WTC11 (cell line): ENCODE data around the gene PCDHA1. TPM values are rescaled to one million over a fixed set of nuclear protein-coding genes. Genes with fewer than 3 reads are reported as not detected.
"Not testable (repeated sequence)": the region's sequence is repeated elsewhere in the genome, so short reads cannot be mapped to it uniquely, and the experiment has no call there.

ENCODE experiments used
- ATAC-seq: fragments of 200-7000 bp; cut with Tn5 transposase; 2 replicates; pipeline ENCODE4 v1.10.0; 2021; ENCODE audit warnings: mild to moderate bottlenecking, moderate library complexity
- CTCF ChIA-PET: fragments of 300-600 bp; sonication (Branson Sonifier 250); formaldehyde crosslinking; loops from one replicate; lab custom pipeline; 2021; ENCODE audit warnings: antibody characterized with exemption; lab: Charles Lee
- POLR2A ChIA-PET: fragments of 350-600 bp; sonication (Branson Sonifier 250); formaldehyde crosslinking; loops from one replicate; lab custom pipeline; 2021; ENCODE audit warnings: antibody characterized with exemption; lab: Charles Lee
- DNase-seq: peaks from one replicate; pipeline ENCODE4 v3.0.0; 2021; ENCODE audit warnings: low spot score
- H3K27ac Mint-ChIP-seq: 2 replicates; pipeline ENCODE4 v1.8.0; 2021; ENCODE audit warnings: mixed read lengths
- H3K27me3 Mint-ChIP-seq: 2 replicates; pipeline ENCODE4 v1.8.0; 2021; ENCODE audit warnings: low read depth, mild to moderate bottlenecking, moderate library complexity, mixed read lengths
- H3K36me3 Mint-ChIP-seq: 2 replicates; pipeline ENCODE4 v1.8.0; 2021; ENCODE audit warnings: mixed read lengths
- H3K4me1 Mint-ChIP-seq: 2 replicates; pipeline ENCODE4 v1.8.0; 2022; ENCODE audit warnings: mixed read lengths
- H3K4me3 Mint-ChIP-seq: 2 replicates; pipeline ENCODE4 v1.8.0; 2021; ENCODE audit warnings: mild to moderate bottlenecking, moderate library complexity, mixed read lengths
- H3K9me3 Mint-ChIP-seq: 2 replicates; pipeline ENCODE4 v1.8.0; 2021; ENCODE audit warnings: mixed read lengths
- CREM ChIP-seq: sonication (generic); formaldehyde crosslinking; IDR thresholded peaks from 2 replicates; pipeline ENCODE4 v1.8.1; 2022; ENCODE audit warnings: mild to moderate bottlenecking, missing genetic modification reagents, moderate library complexity
- ERG ChIP-seq: fragments of 250-450 bp; sonication (Bioruptor Pico); IDR thresholded peaks from 2 replicates; pipeline ENCODE4 v1.8.0; 2021; ENCODE audit warnings: mild to moderate bottlenecking
- ESRRA ChIP-seq: sonication (generic); formaldehyde crosslinking; IDR thresholded peaks from 2 replicates; pipeline ENCODE4 v1.8.1; 2022; ENCODE audit warnings: mild to moderate bottlenecking, missing genetic modification reagents, borderline replicate concordance
- IRF2 ChIP-seq: sonication (generic); formaldehyde crosslinking; IDR thresholded peaks from 2 replicates; pipeline ENCODE4 v1.8.0; 2022; ENCODE audit warnings: low read depth, missing genetic modification reagents, borderline replicate concordance
- NFATC4 ChIP-seq: fragments of 250-450 bp; sonication (Bioruptor Pico); IDR thresholded peaks from 2 replicates; pipeline ENCODE4 v1.9.0; 2021; ENCODE audit warnings: mild to moderate bottlenecking
- NFE2L1 ChIP-seq: sonication (generic); formaldehyde crosslinking; IDR thresholded peaks from 2 replicates; pipeline ENCODE4 v1.8.1; 2023; ENCODE audit warnings: missing genetic modification reagents
- NR3C1 ChIP-seq: sonication (generic); formaldehyde crosslinking; conservative IDR thresholded peaks from 2 replicates; pipeline ENCODE4 v1.8.1; 2023; ENCODE audit warnings: low read depth, mild to moderate bottlenecking, missing genetic modification reagents
- PREB ChIP-seq: sonication (generic); formaldehyde crosslinking; IDR thresholded peaks from 2 replicates; pipeline ENCODE4 v1.8.1; 2022; ENCODE audit warnings: mild to moderate bottlenecking, missing genetic modification reagents, moderate library complexity, borderline replicate concordance
- RELA ChIP-seq: sonication (generic); formaldehyde crosslinking; IDR thresholded peaks from 2 replicates; pipeline ENCODE4 v1.8.1; 2022; ENCODE audit warnings: missing genetic modification reagents, mild to moderate bottlenecking, borderline replicate concordance
- RORB ChIP-seq: fragments of 250-450 bp; sonication (Bioruptor Pico); IDR thresholded peaks from 2 replicates; pipeline ENCODE4 v1.9.0; 2021; ENCODE audit warnings: mild to moderate bottlenecking
- TCF7 ChIP-seq: sonication (generic); formaldehyde crosslinking; IDR thresholded peaks from 2 replicates; pipeline ENCODE4 v1.8.0; 2022; ENCODE audit warnings: mild to moderate bottlenecking, low read depth, missing genetic modification reagents, moderate library complexity
- TP53 ChIP-seq: sonication (generic); formaldehyde crosslinking; IDR thresholded peaks from 2 replicates; pipeline ENCODE4 v1.8.1; 2023; ENCODE audit warnings: mild to moderate bottlenecking, missing genetic modification reagents
- ZBTB43 ChIP-seq: sonication (generic); formaldehyde crosslinking; IDR thresholded peaks from 2 replicates; pipeline ENCODE4 v1.8.1; 2023; ENCODE audit warnings: mild to moderate bottlenecking, missing genetic modification reagents
- ZNF121 ChIP-seq: sonication (generic); formaldehyde crosslinking; IDR thresholded peaks from 2 replicates; pipeline ENCODE4 v1.8.0; 2023; ENCODE audit warnings: missing genetic modification reagents
- ZNF532 ChIP-seq: fragments of 250-450 bp; sonication (Bioruptor Pico); IDR thresholded peaks from 2 replicates; pipeline ENCODE4 v1.9.0; 2021; ENCODE audit warnings: mild to moderate bottlenecking, borderline replicate concordance
- ZSCAN18 ChIP-seq: fragments of 250-450 bp; sonication (Bioruptor Pico); IDR thresholded peaks from 2 replicates; pipeline ENCODE4 v2.1.2; 2022; ENCODE audit warnings: mild to moderate bottlenecking, moderate library complexity
- total RNA-seq: library from RNA; stranded (reverse); gene quantifications from 3 replicates; pipeline ENCODE4 v1.2.3, GENCODE V29; 2021

PCDHA1 gene
- total RNA-seq, 1 experiment from 2014 or later = 2.4 TPM

GRCh38 chr5:140822281-140822629, 36.3 kb downstream of the PCDHA1 start:
- H3K27ac Mint-ChIP-seq = no peak overlapping the region
- ChIA-PET CTCF (interaction anchor here (0.8 to 7.4 kb wide), 6 partner anchors 16 to 33 kb away, joined by 3 to 61 read pairs (median 5); partner anchors contain the start of genes PCDHA10, PCDHA4 and PCDHA8), POLR2A (no interaction called here)
- H3K36me3 Mint-ChIP-seq = no peaks in the 10 kb centered on the region
- TF ChIP-seq RORB (CRISPR knock-in tag) = no peak
- no peak for TF ChIP-seq TCF7 (CRISPR knock-in tag)
- no peak for TF ChIP-seq ERG
- TF ChIP-seq TP53 = no peak
- TF ChIP-seq NFE2L1 (CRISPR knock-in tag) = no peak
- no peak for TF ChIP-seq NFATC4 (CRISPR knock-in tag)
- TF ChIP-seq NR3C1 (CRISPR knock-in tag) = no peak
- no peak for TF ChIP-seq IRF2 (CRISPR knock-in tag)
- no peak for TF ChIP-seq RELA
- TF ChIP-seq PREB (CRISPR knock-in tag) = no peak
- TF ChIP-seq CREM (CRISPR knock-in tag) = no peak
- TF ChIP-seq ESRRA (CRISPR knock-in tag) = no peak
- no peak for TF ChIP-seq ZSCAN18
- no peak for TF ChIP-seq ZBTB43 (CRISPR knock-in tag)
- TF ChIP-seq ZNF532 = no peak
- TF ChIP-seq ZNF121 (CRISPR knock-in tag) = no peak
- no peak overlapping the region for H3K4me3 Mint-ChIP-seq
- H3K27me3 Mint-ChIP-seq = no peaks in the 10 kb centered on the region
- no peak for ATAC-seq
- DNase-seq = no peak
- no peaks in the 10 kb centered on the region for H3K9me3 Mint-ChIP-seq
- H3K4me1 Mint-ChIP-seq = no peaks in the 10 kb centered on the region

GRCh38 chr5:140822969-140823368, 37.0 kb downstream of the PCDHA1 start:
- CTCF ChIA-PET = interaction anchor here (1.6 to 7.4 kb wide), 2 partner anchors 11 to 17 kb away, joined by 4 to 61 read pairs; partner anchors contain the start of genes PCDHA4 and PCDHA7
- H3K4me1 Mint-ChIP-seq, DNase-seq, H3K27ac Mint-ChIP-seq, H3K4me3 Mint-ChIP-seq, H3K36me3 Mint-ChIP-seq, POLR2A ChIA-PET, H3K9me3 Mint-ChIP-seq, ATAC-seq, H3K27me3 Mint-ChIP-seq: not testable (repeated sequence)
